Activated naive CD4-positive, alpha-beta T cell treated with anti-CD3 and anti-CD28 coated beads, Interleukin-2, amount 50 U/mL, for 72 hours (primary cell): ENCODE measurements around the gene FCN3. TPM values are rescaled to one million over a fixed set of nuclear protein-coding genes. Genes with fewer than 3 reads are reported as not detected.

Experiments
- ATAC-seq, 2 donors: fragments of 150-1000 bp; cut with Tn5 transposase; 2 replicates each; pipeline ENCODE4 v1.10.0; 2021; ENCODE audit warnings: mild to moderate bottlenecking in 2 of 2, moderate library complexity in 2 of 2
- DNase-seq, 2 donors: peaks; one replicate each; pipeline ENCODE4 v3.0.0; 2021 to 2022; ENCODE audit warnings: low spot score in 2 of 2
- H3K27ac Mint-ChIP-seq, 2 donors: one replicate each; pipeline ENCODE4 v1.8.0; 2022; ENCODE audit warnings: mild to moderate bottlenecking in 2 of 2, mixed read lengths in 2 of 2
- H3K36me3 Mint-ChIP-seq, 2 donors: one replicate each; pipeline ENCODE4 v1.8.0; 2022; ENCODE audit warnings: mixed read lengths in 2 of 2
- H3K9me3 Mint-ChIP-seq, 2 donors: one replicate each; pipeline ENCODE4 v1.8.0; 2022; ENCODE audit warnings: mixed read lengths in 2 of 2
- total RNA-seq, 2 donors: library from RNA; stranded (reverse); gene quantifications; one replicate each; pipeline ENCODE4 v1.2.3, GENCODE V29; 2022

FCN3 gene
- total RNA-seq, 2 donors from 2014 or later: not detected

DNA sequence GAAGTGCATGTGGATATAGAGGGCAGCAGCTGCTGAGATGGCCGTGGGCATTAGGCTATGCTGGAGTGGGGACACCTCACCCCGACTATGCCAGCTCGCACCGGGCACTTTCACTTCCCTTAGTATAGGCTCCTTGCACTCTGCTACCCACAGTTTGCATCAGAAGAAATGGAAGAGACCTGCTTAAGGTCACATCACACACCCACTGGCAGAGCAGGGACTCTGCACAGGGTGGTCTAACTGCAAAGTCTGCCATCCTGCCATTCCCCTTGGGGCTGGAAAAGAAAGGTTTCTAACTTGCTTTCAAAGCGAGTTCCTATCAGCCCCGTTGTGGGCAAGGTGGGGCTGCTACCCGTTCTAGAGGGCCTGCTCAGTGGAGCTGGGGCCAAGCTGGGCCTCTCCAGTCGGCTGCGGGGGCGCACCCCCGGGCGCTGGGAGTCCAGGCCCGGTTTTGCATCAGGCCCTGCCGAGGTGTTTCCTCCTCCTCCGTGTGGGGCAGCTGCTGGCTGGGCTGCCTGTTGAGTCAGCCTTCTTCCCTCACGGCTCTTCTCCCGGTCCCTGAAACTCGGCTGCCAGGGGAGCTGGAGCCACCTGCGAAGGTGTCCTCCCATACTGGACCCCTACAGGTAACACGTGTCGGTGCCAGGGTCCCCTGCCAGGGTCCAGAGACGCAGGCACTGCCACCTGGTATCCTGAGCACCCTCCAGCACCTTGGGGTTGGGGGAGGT lies 32.9 kb downstream of the FCN3 start, which contains the start of gene SYTL1:
Gene SYTL1 (plus strand): TSS at position 498 of the 728 bp plus-strand sequence. CDS start 3,313 bp downstream, outside the sequence.
- peak; percentile 70 to 71 for DNase-seq
- ATAC-seq: peak; percentile 57 to 71
- Mint-ChIP-seq H3K36me3 (peaks cover under 1 to 8% of the 10 kb centered on the region in 2 donors), H3K27ac (peak within 1 kb of the TSS; percentile 84 to 93), H3K9me3 (no peaks in the 10 kb centered on the region)

DNA sequence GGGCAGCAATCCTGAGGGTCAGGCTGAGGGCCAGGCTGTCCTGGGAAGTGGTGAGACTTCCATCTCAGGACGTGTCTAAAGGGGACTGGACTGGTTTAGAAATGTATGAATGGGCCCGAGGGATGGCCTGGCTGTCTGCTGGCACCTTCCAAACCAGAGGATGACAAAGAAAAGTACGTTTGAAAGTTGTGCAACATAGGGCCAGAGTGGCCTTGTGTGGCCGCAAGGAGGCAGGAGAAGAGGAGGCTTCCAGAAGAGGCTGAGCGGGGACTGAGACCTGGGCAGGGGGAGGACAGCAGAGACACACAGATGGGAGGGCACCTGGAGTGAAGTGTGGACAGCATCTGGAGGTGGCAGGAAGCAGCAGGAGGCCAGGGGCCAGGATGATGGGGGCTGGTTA lies 35.4 kb downstream of the FCN3 start:
- H3K36me3 Mint-ChIP-seq: peaks cover 5 to 8% of the 10 kb centered on the region in 2 donors
- no peak for ATAC-seq
- H3K9me3 Mint-ChIP-seq: no peaks in the 10 kb centered on the region
- DNase-seq: no peak
- peak overlapping the region; percentile 81 to 93 for H3K27ac Mint-ChIP-seq

DNA sequence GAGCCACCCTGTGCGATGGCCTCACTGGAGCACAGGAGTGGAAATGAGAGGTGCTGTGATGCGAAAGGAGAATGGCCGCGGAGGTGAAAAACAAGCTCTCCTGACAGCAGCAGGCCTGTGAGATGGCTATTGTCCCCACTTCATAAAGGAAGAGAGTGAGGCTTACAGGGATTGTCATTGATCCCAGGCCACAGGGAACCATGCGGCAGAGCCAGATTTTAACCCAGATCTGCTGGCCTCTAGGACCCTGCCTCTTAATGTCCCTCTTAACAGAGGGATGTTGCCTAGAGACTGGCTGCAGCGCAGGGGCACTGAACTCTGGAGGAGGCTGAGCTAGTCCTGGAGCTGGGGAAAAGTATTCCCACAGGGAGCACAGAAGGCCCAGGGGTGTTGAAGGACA lies 35.9 kb downstream of the FCN3 start:
- Mint-ChIP-seq H3K9me3 (no peaks in the 10 kb centered on the region), H3K27ac (peak overlapping the region; percentile 81 to 93), H3K36me3 (peaks cover 5 to 8% of the 10 kb centered on the region in 2 donors)
- no peak for DNase-seq
- ATAC-seq: no peak

DNA sequence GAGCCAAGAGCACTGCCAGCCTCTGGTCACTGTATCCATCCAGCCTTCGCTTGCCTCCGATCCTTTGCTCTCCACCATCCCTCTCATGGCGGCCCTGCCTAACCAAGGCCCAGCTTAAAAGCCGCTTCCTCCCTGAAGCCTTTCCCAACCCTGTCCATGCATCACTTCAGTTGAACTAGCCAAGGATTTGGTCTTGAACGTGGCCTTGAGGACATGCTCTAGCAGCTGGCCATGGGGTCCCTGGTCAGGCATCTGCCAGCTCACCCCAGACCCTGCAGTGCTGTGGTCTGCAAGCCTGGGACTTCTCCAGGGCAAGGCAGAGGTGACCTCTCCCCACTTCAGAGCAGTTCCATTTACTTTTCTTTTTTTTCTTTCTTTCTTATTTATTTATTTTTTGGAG lies 37.9 kb downstream of the FCN3 start:
- H3K9me3 Mint-ChIP-seq: no peaks in the 10 kb centered on the region
- peaks cover 0 to 5% of the 10 kb centered on the region in 2 donors for H3K36me3 Mint-ChIP-seq
- H3K27ac Mint-ChIP-seq: no peak overlapping the region
- no peak for DNase-seq
- no peak for ATAC-seq

DNA sequence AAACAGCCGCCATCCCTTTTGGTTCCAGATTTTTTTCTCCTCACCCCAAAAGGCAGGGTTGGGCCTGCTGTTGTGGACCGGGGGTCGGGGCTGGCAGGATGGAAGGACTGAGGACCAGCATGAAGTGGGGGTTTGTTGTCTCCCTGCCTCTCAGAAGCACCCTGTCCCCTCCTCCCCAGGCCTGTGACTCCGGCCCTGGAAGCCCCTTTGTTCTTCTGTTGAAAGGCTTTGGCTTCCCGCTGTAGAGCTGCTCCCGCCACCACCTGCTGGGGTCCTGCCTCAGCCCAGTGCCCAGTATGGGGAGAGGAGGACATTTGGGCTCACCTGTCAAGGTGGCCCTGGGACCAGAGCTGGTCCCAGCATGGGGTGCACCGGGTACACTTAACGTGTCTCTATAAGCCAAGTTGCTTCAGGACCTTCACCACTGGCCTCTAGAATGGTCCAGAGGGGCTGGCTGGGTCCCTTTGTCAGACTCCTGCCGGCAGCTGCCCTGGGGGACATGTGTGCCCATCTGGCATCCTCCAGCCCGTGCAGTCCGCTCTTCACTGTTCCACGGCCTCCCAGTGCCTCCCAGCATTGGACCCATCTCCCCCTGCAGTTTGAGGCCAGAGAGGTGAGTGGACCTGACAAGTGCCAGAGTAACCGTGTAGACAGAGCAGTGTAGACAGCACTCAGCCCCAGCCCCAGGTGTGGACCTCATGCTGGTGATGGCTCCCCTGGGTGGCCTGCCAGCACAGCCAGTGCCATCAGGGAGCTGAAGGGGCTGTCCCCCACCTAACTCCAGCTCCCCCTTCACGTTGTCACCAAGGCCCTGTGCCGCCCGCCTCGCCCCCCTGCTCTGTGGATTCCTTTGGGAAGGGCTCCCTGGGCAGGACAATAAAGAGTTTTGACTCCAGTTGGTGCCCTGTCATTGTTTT lies 38.9 kb downstream of the FCN3 start:
- peaks cover 0 to 5% of the 10 kb centered on the region in 2 donors for H3K36me3 Mint-ChIP-seq

DNA sequence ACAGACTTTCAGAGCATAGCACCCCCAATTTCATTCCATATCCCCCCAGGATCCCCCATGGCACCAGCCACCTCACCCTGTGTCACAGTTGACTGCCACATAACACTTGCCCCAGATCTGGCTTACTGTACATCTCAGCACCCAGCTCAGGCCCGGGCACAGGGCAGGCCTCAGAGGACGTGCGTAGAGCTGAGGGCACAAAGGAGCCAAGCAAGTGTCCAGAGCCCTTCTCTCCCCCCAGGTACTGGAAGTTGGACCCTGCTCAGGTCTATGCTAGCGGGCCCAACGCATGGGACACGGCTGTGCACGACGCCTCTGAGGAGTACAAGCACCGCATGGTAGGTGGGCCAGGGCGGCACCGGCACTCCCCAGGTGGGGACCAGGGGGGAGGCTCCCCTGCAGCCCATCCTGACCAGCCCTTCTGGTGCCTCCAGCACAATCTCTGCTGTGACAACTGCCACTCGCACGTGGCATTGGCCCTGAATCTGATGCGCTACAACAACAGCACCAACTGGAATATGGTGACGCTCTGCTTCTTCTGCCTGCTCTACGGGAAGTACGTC lies 40.8 kb downstream of the FCN3 start:
- ATAC-seq (no peak), DNase-seq (no peak)
- H3K9me3 Mint-ChIP-seq: no peaks in the 10 kb centered on the region
- H3K36me3 Mint-ChIP-seq: peaks cover 0 to 5% of the 10 kb centered on the region in 2 donors
- H3K27ac Mint-ChIP-seq: no peak overlapping the region

More for the DNA sequence above, 38.9 kb downstream of the FCN3 start:
- Mint-ChIP-seq H3K27ac (peak overlapping the region; percentile 36 to 52), H3K9me3 (no peaks in the 10 kb centered on the region)
- DNase-seq (no peak), ATAC-seq (no peak)

DNA sequence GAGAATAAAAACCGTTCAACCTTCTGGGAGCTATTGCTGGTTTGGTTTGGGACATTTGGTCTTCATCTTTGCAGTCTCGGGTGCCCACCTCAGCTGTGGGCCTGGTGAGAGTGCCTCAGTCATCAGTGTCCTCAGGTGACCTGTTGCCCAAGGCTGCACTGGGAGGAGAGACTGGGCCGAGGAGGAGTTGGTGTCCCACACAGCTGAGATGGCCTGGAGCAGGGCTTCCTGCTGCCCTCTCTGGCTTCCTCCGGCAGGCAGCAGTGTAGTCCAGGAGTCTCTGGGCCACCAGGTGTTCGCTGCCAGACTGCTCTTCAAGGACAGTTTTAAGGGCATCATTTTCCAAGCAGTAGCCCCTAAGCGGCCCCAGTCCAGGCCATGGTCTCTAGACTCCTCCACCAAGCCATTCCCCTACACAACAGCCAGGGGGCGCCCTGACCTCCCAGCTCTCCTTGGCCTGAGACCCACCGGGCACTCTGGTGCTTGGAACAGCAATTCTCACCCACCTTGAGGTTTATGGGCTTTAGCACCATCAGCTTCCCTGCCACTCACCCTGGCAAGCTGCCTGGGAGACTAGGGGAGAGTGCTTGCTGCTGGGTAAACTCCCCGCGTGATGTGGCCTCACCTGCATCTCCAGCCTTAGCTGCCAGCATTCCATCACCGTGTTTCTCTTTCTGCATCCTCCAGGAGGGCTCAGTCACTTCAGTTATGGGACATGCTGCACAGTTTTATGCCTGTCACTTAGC lies 41.9 kb downstream of the FCN3 start:
- DNase-seq: peak in 1 of 2 donors; percentile 68
- peak; percentile 77 to 88 for ATAC-seq
- H3K9me3 Mint-ChIP-seq: no peaks in the 10 kb centered on the region
- H3K36me3 Mint-ChIP-seq: peaks cover 0 to 5% of the 10 kb centered on the region in 2 donors
- peak overlapping the region; percentile 17 to 41 for H3K27ac Mint-ChIP-seq

DNA sequence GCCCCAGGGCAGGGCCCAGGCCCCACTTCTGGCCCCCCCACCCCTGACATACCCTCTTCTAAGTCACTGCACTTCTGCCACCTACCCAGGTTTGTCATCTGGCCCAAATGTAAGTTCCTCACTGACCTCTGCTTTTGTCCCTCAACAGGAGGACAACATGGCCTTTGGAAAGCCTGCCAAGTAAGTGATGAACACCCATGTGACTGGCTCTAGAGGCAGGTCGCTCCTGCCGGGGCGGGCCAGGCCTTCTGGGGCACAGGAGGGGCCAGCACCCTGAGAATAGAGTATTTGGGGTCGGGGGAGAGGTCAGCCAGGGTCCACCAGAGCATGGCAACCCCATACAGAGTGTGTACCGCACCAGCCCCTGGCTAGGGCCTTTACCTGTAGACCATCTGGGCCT lies 42.7 kb downstream of the FCN3 start:
- Mint-ChIP-seq H3K27ac (peak overlapping the region in 1 of 2 donors; percentile 92), H3K9me3 (no peaks in the 10 kb centered on the region), H3K36me3 (peaks cover 0 to 5% of the 10 kb centered on the region in 2 donors)
- DNase-seq (no peak), ATAC-seq (no peak)

DNA sequence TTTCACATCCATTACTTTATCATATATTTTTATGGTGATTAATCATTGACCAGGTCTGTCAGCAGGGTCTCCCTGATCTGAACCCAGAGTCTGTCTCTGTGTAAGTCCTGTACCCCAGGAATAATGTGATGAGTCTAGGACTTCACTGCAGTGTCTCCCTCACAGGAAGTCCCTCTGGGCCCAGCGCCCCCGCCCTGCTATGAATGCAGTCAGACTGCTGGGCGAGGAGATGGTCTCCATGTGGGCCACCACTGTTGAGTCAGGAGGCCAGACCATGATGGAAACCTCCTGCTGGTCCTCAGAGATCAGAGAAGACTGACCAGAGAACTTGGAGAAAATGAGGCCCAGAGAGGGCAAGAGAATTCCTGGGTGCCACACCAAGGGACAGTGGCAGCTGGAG lies 43.2 kb downstream of the FCN3 start:
- H3K36me3 Mint-ChIP-seq: peaks cover 0 to 1% of the 10 kb centered on the region in 2 donors
- no peak overlapping the region for H3K27ac Mint-ChIP-seq
- H3K9me3 Mint-ChIP-seq: no peaks in the 10 kb centered on the region
- no peak for DNase-seq
- no peak for ATAC-seq

DNA sequence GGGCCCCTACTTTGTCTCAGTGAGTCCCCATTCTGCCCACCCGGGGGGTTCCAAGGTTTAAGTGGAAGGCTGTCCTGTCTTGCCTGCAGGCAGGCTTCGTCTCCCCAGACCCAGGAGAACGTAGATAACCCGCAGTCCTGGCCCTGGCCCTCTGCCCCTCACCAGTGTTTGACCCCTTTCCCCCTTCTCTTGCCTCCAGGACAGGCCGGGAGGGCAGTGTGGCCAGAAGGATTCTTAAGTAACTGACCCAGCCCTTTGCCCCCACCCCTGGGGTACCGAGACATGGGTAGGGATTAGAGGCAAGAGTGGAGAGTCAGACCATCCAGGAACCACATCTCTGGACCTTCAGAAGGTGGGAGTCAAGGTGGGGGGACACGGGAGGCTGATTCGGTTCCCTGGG lies 43.8 kb downstream of the FCN3 start:
- H3K27ac Mint-ChIP-seq: peak overlapping the region in 1 of 2 donors; percentile 88

DNA sequence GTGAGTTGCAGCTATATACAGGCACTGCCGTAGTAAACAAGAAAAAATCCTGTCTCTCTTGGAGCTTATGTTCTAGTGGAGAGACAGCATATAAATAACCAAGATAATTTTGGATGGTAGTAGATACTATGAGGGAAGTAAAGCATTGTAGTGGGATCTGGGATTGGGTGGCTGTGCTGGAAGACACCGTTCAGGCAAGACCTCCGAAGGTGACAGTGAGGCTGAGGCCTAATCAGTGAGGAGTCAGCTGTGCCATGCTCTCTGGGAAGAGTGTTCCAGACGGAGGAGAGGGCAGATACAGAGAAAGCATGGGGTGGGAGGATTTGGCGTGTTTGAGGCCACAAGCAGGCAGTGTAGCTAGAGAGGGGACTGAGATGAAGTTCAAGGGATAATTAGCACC lies 46.7 kb downstream of the FCN3 start:
- no peak for ATAC-seq
- H3K36me3 Mint-ChIP-seq: peaks cover 7 to 9% of the 10 kb centered on the region in 2 donors
- H3K27ac Mint-ChIP-seq: peak overlapping the region; percentile 49 to 69
- no peak for DNase-seq
- no peaks in the 10 kb centered on the region for H3K9me3 Mint-ChIP-seq

More for the DNA sequence above, 43.8 kb downstream of the FCN3 start:
- DNase-seq (no peak), ATAC-seq (no peak)
- Mint-ChIP-seq H3K9me3 (no peaks in the 10 kb centered on the region), H3K36me3 (no peaks in the 10 kb centered on the region)

DNA sequence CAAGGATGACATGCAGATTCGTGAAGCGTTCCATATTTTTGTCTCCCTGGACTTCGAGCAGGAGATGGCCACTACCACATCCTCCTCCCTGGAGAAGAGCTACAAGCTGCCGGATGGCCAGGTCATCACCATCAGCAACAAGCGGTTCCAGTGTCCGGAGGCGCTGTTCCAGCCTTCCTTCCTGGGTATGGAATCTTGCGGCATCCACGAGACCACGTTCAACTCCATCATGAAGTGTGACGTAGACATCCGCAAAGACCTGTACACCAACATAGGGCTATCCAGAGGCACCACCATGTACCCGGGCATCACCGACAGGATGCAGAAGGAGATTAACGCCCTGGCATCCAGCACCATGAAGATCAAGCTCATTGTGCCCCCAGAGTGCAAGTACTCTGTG lies 49.3 kb downstream of the FCN3 start:
- ATAC-seq: no peak
- H3K27ac Mint-ChIP-seq: no peak overlapping the region
- peaks cover 14 to 17% of the 10 kb centered on the region in 2 donors for H3K36me3 Mint-ChIP-seq
- DNase-seq: no peak
- H3K9me3 Mint-ChIP-seq: no peaks in the 10 kb centered on the region

DNA sequence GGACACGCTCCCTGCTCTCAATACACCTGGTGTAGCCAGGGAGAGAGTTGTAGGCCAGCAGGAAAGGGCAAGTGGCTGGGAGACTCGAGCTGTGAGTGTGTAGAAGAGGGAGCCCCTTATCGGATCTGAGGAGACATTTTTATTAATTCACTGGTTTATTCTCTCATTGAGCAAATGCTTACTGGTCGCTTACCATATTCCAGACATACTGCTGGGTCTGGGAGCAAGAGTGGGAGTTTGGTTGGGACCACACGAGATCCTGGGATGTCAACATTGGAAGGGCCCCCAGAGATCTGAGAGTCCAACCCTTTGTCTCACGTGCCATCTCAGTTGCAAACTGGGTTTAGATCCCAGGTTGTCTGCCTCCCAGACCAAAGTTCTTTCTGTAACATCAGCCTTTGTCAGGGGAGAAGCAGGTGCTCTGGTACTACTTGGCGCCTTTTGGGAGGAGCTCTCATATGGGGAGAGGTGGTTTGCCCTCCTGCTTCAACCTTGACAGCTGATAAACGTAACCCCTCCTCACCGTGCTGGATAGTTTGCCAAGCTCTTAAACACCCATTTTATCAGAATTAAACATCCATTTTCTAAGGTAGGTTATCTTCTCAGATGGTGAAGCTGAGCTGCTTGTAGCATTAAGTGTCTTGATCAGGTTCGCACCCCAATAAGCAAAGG lies 51.9 kb downstream of the FCN3 start:
- ATAC-seq: no peak
- Mint-ChIP-seq H3K36me3 (peaks cover 14 to 17% of the 10 kb centered on the region in 2 donors), H3K27ac (peak overlapping the region; percentile 96 to 98), H3K9me3 (no peaks in the 10 kb centered on the region)
- no peak for DNase-seq

DNA sequence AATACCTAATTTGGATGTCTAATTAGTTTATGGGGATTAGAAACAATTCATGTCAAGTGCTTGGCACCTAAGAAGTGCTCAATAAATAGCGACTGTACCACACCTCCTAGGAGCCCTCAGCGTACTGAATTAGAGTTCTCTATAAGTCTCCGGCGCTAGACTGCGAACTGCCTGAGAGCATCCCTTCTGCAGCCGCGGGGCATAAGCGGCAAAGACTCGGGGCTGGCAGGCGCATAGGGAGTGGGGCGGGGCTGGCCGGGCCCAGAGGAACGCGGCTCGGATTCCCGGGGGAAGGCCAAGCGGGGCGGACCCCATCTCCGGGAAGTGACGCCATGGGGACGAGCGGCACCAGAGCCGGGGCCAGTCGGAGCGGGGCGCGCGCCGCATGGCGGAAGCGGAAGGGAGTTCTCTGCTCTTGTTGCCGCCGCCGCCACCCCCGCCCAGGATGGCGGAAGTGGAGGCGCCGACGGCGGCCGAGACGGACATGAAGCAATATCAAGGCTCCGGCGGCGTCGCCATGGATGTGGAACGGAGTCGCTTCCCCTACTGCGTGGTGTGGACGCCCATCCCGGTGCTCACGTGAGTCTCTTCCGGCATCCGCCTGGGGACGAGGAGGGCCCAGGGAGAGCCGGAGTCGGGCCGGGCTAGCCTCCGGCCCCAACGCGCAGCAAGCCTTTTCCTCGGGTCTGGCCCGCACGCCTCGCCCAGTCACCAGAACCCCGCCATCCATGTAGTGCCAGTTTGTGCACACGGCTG lies 52.6 kb downstream of the FCN3 start, which contains the start of gene TMEM222:
Gene TMEM222 (plus strand): TSS at position 351 of the 756 bp plus-strand sequence. CDS start 35 bp downstream, at position 386.
- H3K36me3 Mint-ChIP-seq: peaks cover 14 to 17% of the 10 kb centered on the region in 2 donors
- peak within 1 kb of the TSS; percentile 96 to 98 for H3K27ac Mint-ChIP-seq
- ATAC-seq (peak; percentile 97 to 98), DNase-seq (peak; percentile 98)
- no peaks in the 10 kb centered on the region for H3K9me3 Mint-ChIP-seq
